HUDEP-2 (cell line): ENCODE results near the gene MBIP.
"Not testable (repeated sequence)": the region's sequence is repeated elsewhere in the genome, so short reads cannot be mapped to it uniquely, and the experiment has no call there.

Experiments
- DNase-seq, 76 experiments: peaks; one replicate each; lab custom pipeline; 2025; ENCODE audit not compliant: unreplicated experiment in 76 of 76; lab: John Stamatoyannopoulos, UW

Gene MBIP

GRCh38 chr14:36320200-36320896 lies at the start of gene MBIP:
TSS of gene MBIP (minus strand) at chr14:36320637. CDS start at chr14:36320588, 49 bp downstream.
- peak; percentile 16 to 93 (median 83) for DNase-seq

DNA sequence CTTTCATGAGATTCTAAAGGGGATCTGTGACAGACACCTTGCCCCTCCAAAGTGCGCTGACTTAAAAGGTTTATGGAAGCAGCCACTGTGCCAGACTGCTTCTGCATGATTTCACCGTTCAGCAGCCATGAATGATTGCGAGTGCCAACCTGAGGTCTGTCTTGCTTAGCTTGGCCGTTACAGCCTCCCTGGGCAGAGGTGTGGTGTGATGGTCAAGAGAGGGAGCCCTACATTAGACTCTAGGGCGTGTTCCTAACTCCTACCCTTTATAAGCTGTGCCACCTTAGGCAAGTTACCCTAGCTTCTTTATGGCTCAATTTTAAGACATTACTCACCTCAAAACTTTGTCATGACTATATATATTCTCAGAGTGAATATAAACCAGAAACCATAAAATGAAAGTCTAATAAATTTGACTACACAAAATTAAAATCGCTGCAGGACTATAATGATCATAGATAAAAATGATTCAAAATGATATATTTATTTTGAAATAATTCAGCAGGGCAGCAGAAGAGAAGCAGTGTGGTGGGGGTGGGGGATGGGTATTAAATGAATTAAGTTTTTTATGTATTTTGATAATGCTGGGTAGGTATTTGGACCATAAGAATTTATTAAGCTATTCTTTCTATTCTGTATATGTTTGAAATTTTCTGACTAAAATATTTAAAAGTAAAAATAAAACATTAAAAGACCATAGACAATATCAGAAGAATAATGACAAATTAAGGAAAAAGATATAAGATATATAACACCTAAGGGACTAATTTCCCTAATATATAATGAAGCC lies 47.7 kb upstream of the MBIP start:
- DNase-seq: no peak

DNA sequence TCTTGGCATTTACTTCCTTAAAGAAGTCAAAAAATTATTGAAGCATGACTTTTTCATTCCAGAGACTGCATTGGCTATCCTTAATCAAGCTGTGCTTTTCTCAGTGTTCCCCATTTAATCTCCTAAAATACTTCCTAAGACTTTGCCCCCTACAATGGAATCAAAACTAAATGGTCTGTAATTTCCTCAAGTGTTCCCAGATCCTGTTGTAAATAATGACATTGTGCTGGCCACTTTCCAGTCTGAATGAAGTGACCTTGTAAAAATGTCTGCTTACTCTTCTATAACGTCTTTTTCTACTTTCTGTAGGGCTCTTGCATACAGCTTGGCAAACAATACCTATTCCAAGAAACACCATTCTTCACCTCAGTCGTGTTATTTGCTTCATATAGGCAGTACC lies 45.3 kb upstream of the MBIP start:
- no peak for DNase-seq

- DNase-seq: no peak
Measured at GRCh38 chr14:36363704-36364103, 43.3 kb upstream of the MBIP start.

DNA sequence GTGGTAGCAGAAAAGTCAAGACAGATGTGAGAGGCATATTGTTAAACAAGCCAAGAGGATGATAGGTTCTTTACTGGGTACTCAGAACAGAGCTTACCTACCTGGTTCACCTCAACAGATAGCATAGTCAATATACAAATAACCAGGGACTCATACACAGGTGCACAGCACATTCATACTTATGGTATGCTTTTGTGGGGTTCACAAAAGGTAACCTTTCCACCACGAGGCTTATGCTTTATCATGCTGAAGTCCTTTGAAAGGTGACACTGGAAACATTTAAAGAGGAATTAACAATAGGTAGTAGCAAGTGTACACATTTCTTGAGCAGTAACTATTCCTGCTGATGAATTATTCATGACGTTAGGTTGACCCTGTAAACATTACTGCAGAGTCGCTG lies 42.2 kb upstream of the MBIP start:
- DNase-seq: no peak

DNA sequence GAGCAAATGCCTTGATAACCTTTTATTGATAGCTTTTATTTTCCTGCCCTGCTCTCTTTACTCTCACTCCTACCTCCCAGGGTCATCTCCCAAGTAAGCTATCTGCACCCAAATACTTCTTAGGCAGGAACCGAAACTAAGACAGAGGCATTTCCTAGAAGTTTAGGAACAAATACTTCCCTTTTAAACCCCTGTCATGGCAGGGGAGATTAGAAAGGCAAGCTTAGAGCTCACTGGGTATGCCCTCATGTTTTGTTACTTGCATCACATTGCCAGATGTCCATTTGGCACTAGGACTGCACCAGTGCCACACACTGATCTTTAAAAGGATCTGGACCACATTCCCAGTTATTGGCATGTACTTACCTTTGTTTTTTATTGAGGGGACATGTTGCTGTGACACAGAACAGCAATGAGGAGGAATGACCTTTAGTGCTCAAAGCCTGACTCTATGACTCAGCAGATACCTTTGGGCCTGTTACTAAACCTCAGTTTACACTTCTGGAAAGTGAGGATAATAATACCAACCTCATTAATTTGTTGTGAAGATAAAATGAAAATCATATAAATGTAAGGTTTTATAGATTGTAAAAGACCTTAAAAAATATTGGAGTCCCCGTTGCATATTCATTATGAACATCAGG lies 40.9 kb upstream of the MBIP start:
- DNase-seq: no peak

DNA sequence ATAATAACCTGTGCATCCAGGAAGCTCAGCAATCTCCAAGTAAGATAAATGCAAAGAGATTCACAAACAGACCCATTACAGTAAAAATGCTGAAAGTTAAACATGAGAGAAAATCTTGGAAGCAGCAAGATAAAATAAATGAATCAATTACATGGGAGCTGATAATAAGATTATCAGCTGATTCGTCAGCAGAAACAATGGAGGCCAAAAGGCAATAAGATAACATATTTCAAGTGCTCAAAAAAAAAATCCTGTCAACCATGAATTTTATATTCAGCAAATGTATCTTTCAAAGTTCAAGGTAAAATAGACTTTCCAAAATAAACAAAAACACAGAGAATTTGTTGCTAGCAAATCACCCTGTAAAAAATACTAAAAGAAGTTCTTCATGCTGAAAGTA lies 36.4 kb upstream of the MBIP start:
- no peak for DNase-seq

DNA sequence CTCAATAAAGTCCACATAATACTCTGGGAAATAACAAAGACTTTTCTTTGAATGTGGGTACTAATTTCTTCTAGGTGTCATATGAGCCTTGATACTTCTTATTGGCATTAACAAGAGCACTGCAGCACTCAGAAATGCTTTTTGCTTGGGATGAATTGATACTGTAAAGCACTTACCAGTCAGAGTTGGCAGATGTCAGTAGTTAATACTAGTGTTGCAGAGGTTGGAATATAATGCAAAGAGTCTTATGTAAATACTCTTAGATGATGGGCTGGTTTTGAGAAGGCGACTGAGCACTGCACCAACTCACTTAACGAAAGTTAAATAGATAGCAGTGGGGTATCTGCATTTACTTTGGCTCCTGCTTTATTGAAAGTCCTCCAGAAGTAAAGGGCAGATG lies 25.6 kb upstream of the MBIP start:
- DNase-seq: no peak

DNA sequence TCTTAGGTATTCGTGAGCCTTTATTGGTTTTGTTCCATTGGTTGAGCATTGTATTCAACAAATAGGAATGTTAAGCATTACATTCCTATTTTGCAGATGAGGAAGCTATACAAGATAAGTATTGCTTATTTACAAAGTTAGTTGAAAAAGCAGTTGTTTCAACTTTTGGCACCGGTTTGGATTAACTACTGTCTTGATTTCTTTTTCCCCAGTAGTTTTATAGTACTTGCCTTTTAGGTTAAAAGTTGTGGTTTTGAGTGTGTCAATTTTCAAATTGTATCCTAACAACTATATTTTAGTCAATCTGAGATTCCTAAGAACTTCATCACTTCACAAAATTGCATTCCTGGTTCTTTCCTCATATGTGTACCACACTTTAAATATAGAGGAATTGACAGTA lies 23.8 kb upstream of the MBIP start:
- DNase-seq: no peak

DNA sequence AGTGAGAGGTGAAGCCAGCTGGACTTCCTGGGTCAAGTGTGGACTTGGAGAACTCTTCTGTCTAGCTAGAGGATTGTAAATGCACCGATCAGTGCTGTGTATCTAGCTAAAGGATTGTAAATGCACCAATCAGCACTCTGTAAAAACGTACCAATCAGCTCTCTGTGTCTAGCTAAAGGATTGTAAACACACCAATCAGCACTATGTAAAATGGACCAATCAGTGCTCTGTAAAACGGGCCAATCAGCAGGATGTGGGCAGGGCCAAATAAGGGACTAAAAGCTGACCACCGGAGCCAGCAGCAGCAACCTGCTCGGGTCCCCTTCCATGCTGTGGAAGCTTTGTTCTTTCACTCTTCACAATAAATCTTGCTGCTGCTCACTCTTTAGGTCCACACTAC lies 21.4 kb upstream of the MBIP start:
- DNase-seq: not testable (repeated sequence)

DNA sequence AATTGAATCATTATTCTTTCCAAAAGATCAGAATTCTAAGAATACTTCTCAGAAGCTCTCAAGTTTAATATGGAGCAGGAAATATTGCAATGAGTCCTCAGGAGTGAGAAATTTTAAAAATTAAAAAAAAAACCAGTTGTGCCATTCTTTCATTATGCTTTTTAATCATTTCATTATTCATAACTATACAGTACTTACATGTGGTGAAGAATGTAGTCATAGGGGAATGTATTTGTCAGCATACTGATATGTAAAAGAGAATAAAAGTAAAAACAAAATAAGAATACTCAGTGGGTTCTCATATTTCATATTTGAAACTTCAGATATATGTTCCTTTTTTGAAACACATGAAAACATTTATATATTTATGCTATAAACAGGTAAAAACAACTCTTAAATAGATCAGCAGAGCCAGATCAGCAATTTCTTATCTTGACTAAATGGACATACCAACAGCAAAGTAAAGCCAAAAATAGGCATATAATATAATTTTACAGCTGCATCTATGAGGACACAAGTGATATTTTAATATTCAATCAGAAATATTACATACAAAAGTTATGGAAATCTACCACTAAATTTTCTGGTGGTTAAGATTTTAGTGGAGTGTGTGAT lies 19.9 kb upstream of the MBIP start:
- DNase-seq: no peak

DNA sequence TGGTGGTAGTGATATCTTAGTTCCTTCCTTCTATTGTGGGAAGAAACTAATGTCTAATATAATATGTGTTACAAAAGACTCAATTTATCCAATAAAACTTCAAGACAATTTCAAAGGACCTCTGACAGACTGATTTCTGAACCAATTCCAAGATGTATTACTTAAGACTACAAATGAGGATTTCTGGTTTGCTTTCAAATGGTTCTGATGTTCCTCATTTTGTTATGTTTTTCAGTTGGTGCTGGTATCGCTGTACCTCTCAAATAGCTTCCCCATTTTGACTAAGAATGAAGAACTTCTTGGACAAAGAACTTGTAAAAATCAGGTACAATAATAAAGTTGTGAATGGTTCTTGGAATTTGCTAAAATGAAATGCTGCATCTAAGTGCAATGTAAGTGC lies 19.4 kb upstream of the MBIP start:
- no peak for DNase-seq

GRCh38 chr14:36333119-36333518 lies 12.7 kb upstream of the MBIP start:
- DNase-seq: no peak

GRCh38 chr14:36327573-36327972 lies 7.1 kb upstream of the MBIP start:
- DNase-seq: not testable (repeated sequence)

GRCh38 chr14:36325853-36326252 lies 5.4 kb upstream of the MBIP start:
- DNase-seq: no peak

- DNase-seq: no peak
Measured at GRCh38 chr14:36324897-36325296, 4.5 kb upstream of the MBIP start.

- DNase-seq: peak in 1 of 76 experiments; percentile 21
Measured at GRCh38 chr14:36320897-36321381, 502 bp upstream of the MBIP start.

DNA sequence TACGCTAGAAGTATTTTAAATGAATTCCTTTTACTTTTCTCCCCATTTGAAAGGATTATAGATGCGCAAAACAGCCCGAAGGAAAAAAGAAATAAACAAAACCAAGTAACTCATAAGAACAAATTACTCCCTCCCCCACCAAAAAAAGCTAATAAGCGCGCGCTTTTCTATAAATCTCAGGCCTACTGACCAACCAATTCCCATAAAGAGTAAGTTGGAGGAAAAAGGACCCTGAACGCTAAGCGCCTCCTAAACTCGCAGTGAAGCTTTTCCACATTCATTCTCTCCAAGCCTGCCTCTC lies 588 bp downstream of the MBIP start:
- DNase-seq: peak in 1 of 76 experiments; percentile 18

DNA sequence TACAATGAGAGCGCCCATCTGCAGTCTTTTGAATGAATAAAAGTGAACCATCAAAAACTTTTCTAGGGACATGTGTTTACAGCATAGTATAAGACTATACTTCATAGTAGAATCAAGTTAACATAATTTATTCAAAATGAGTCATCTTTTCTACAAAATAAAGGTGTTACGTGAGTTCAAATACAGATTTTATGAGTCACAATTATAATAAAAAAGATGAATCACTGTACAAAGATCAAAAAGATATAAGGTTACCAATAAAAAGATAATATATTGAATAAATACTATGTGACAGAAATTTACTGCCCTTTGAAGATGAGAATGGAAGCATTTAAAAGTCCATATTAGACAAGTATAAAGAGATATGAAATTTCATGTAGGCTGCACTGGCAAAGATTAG lies 2.8 kb downstream of the MBIP start:
- no peak for DNase-seq

DNA sequence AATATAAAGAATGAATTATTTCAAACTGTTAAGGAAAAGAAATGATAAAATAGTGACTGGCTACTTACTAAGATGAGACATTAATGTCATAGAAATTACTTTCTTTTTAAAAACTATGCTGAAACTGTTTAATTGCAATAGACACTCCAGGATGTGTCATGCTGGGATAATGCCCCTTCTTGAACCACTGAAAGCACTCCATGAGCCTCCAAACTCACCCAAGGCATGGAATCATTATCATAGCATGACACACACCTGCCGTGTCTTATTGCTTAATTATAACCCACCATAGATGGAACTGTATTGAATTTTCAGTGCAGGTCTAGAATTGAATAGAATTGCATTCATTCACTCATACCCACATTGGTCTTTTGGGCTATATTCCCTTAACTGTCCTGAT lies 4.3 kb downstream of the MBIP start:
- no peak for DNase-seq

- DNase-seq: no peak
Measured at GRCh38 chr14:36315159-36315853, 5.1 kb downstream of the MBIP start.
